Natural killer cell (primary cell): ENCODE measurements around the gene JAKMIP3. TPM values are rescaled to one million over a fixed set of nuclear protein-coding genes. Genes with fewer than 3 reads are reported as not detected.

Source experiments
- ATAC-seq, 3 donors: fragments of 150-1000 bp in 2 of 3; fragments of 200-7000 bp in 1 of 3; cut with Tn5 transposase; 1 replicate in 1 of 3; 2 replicates in 2 of 3; pipeline ENCODE4 v1.10.0; 2021; ENCODE audit warnings: mild to moderate bottlenecking in 2 of 3, moderate library complexity in 2 of 3
- DNase-seq, 2 donors: peaks; one replicate each; pipeline versions ENCODE4 v3.0.0 to v3.0.0-alpha.2; 2013 to 2021; ENCODE audit warnings: mixed read lengths in 1 of 2
- H3K27ac ChIP-seq: one replicate; pipeline ENCODE4 v1.5.1; 2013; ENCODE audit warnings: mild to moderate bottlenecking, low read length
- H3K27me3 ChIP-seq: one replicate; pipeline ENCODE4 v1.6.1; 2013; ENCODE audit warnings: low read length; ENCODE audit not compliant: control insufficient read depth, insufficient read depth
- H3K36me3 ChIP-seq: one replicate; pipeline ENCODE4 v1.6.1; 2013; ENCODE audit warnings: low read length; ENCODE audit not compliant: control insufficient read depth, insufficient read depth
- H3K4me1 ChIP-seq: one replicate; pipeline ENCODE4 v1.6.1; 2013; ENCODE audit warnings: low read length; ENCODE audit not compliant: control insufficient read depth, insufficient read depth
- H3K4me3 ChIP-seq: one replicate; pipeline ENCODE4 v1.5.1; 2013; ENCODE audit warnings: low read length
- H3K9me3 ChIP-seq: one replicate; pipeline ENCODE4 v1.6.1; 2013; ENCODE audit warnings: low read length; ENCODE audit not compliant: control insufficient read depth, insufficient read depth
- H3K27ac Mint-ChIP-seq, 2 donors: one replicate each; pipeline ENCODE4 v1.8.0; 2022; ENCODE audit warnings: mild to moderate bottlenecking in 2 of 2, mixed read lengths in 2 of 2, moderate library complexity in 1 of 2
- H3K27me3 Mint-ChIP-seq, 2 donors: one replicate each; pipeline ENCODE4 v1.8.0; 2022; ENCODE audit warnings: low read depth in 2 of 2, mixed read lengths in 2 of 2
- H3K36me3 Mint-ChIP-seq: one replicate; pipeline ENCODE4 v1.8.0; 2022; ENCODE audit warnings: mixed read lengths
- H3K4me1 Mint-ChIP-seq, 2 donors: one replicate each; pipeline ENCODE4 v1.8.0; 2022; ENCODE audit warnings: mixed read lengths in 2 of 2
- H3K4me3 Mint-ChIP-seq: one replicate; pipeline ENCODE4 v1.8.0; 2022; ENCODE audit warnings: mild to moderate bottlenecking, moderate library complexity, mixed read lengths
- H3K9me3 Mint-ChIP-seq, 2 donors: one replicate each; pipeline ENCODE4 v1.8.0; 2022; ENCODE audit warnings: mixed read lengths in 2 of 2
- CTCF ChIP-seq: fragments of 200-600 bp; IDR thresholded peaks from one replicate; pipeline ENCODE4 v1.8.0; 2022; ENCODE audit warnings: antibody characterized with exemption
- WGBS: methylation state at CpG from one replicate; pipeline ENCODE4 v1.1.7; 2013; ENCODE audit warnings: missing lambda C conversion rate; ENCODE audit not compliant: insufficient coverage; 5-methylcytosine and 5-hydroxymethylcytosine counted together
- intact Hi-C: fragments of 100-400 bp; cut with micrococcal nuclease; formaldehyde crosslinking; loops from one replicate; pipeline ENCODE4 v1.14.2; 2022
- total RNA-seq, 4 donors: library from RNA; stranded (reverse); fragments of 120-200 nt in 1 of 4; gene quantifications; one replicate each; pipeline versions ENCODE4 v1.2.3 to v1.2.4, GENCODE V29; 2013 to 2022

The JAKMIP3 gene
- total RNA-seq, 3 donors from 2014 or later (not counting 1 experiment from before 2014, with no cell fraction given), result 0.19 to 0.45 (median 0.20) TPM

GRCh38 chr10:132061030-132061429 lies 4.7 kb upstream of the JAKMIP3 start:
- Histone ChIP-seq H3K36me3 (no peaks in the 10 kb centered on the region), H3K4me1 (no peaks in the 10 kb centered on the region), H3K27ac (no peak overlapping the region), H3K9me3 (no peaks in the 10 kb centered on the region), H3K27me3 (no peaks in the 10 kb centered on the region), H3K4me3 (no peak overlapping the region)
- Mint-ChIP-seq H3K27ac (no peak overlapping the region), H3K4me3 (no peak overlapping the region), H3K9me3 (no peaks in the 10 kb centered on the region), H3K4me1 (peaks cover 5 to 6% of the 10 kb centered on the region in 2 donors), H3K36me3 (no peaks in the 10 kb centered on the region), H3K27me3 (peaks cover 18 to 22% of the 10 kb centered on the region in 2 donors)
- intact Hi-C loops, result no loop called here
- ATAC-seq, result no peak
- 91% methylated on average over 15 of the region's 18 CpGs for WGBS
- TF ChIP-seq CTCF, result no peak
- DNase-seq, result no peak

- Histone ChIP-seq H3K27ac (no peak overlapping the region), H3K4me3 (no peak overlapping the region), H3K36me3 (no peaks in the 10 kb centered on the region), H3K9me3 (no peaks in the 10 kb centered on the region), H3K4me1 (no peaks in the 10 kb centered on the region), H3K27me3 (no peaks in the 10 kb centered on the region)
- no peak overlapping the region for H3K27ac Mint-ChIP-seq
- no peak for DNase-seq
- WGBS, result 88% methylated on average over 6 of the region's 6 CpGs
- H3K9me3 Mint-ChIP-seq, result no peaks in the 10 kb centered on the region
- H3K4me3 Mint-ChIP-seq, result no peak overlapping the region
- ATAC-seq, result no peak
- H3K4me1 Mint-ChIP-seq, result peaks cover 6 to 7% of the 10 kb centered on the region in 2 donors
- H3K36me3 Mint-ChIP-seq, result no peaks in the 10 kb centered on the region
- TF ChIP-seq CTCF, result no peak
- intact Hi-C loops, result no loop called here
- H3K27me3 Mint-ChIP-seq, result peaks cover 18 to 22% of the 10 kb centered on the region in 2 donors
Observed at GRCh38 chr10:132061465-132061864, 4.3 kb upstream of the JAKMIP3 start.

- no peaks in the 10 kb centered on the region for H3K36me3 ChIP-seq
Observed at GRCh38 chr10:132062116-132062515, 3.6 kb upstream of the JAKMIP3 start.

More at GRCh38 chr10:132062116-132062515, 3.6 kb upstream of the JAKMIP3 start:
- no peaks in the 10 kb centered on the region for H3K9me3 ChIP-seq
- no peak overlapping the region for H3K27ac ChIP-seq
- no peaks in the 10 kb centered on the region for H3K4me1 ChIP-seq
- Mint-ChIP-seq H3K27ac (no peak overlapping the region), H3K36me3 (no peaks in the 10 kb centered on the region), H3K4me1 (peaks cover 6 to 7% of the 10 kb centered on the region in 2 donors), H3K4me3 (no peak overlapping the region), H3K9me3 (no peaks in the 10 kb centered on the region), H3K27me3 (peaks cover 18 to 22% of the 10 kb centered on the region in 2 donors)
- intact Hi-C loops, result no loop called here
- TF ChIP-seq CTCF, result no peak
- H3K4me3 ChIP-seq, result no peak overlapping the region
- DNase-seq (no peak), ATAC-seq (no peak)
- 89% methylated on average over 11 of the region's 11 CpGs for WGBS
- no peaks in the 10 kb centered on the region for H3K27me3 ChIP-seq
